Measurements from ENCODE around the gene FAM151A. TPM values are rescaled to one million over a fixed set of nuclear protein-coding genes. Genes with fewer than 3 reads are reported as not detected.

The FAM151A gene
- total and polyA plus RNA-seq, 2 experiments from 2014 or later = 0.10 TPM; not detected in 1

Other genes starting within 250 kb of the FAM151A start
- 47.4 and 59.5 TPM in 2 replicates for gene SSBP3, start 217.1 kb downstream of the FAM151A start, total RNA-seq (2014; rRNA removed; shearing (Covaris generic))
- gene SSBP3, start 217.1 kb downstream of the FAM151A start, polyA plus RNA-seq (2016; fragmentation: Nextera tagmentation; extraction: Ambion mirVana) = 68.6 and 82.3 TPM in 2 replicates
- 2.7 and 3.7 TPM in 2 replicates for gene ACOT11, start 75.3 kb downstream of the FAM151A start, total RNA-seq (2014; rRNA removed; shearing (Covaris generic))
- gene ACOT11, start 75.3 kb downstream of the FAM151A start, polyA plus RNA-seq (2016; fragmentation: Nextera tagmentation; extraction: Ambion mirVana) = 1.6 and 2.0 TPM in 2 replicates
- 0.17 TPM in 1 of 2 replicates, not detected in the other for gene MROH7, start 18.3 kb upstream of the FAM151A start, total RNA-seq (2014; rRNA removed; shearing (Covaris generic))
- gene MROH7, start 18.3 kb upstream of the FAM151A start, polyA plus RNA-seq (2016; fragmentation: Nextera tagmentation; extraction: Ambion mirVana) = not detected in 2 replicates
- 25.8 and 33.6 TPM in 2 replicates for gene TTC4, start 92.3 kb upstream of the FAM151A start, total RNA-seq (2014; rRNA removed; shearing (Covaris generic))
- gene TTC4, start 92.3 kb upstream of the FAM151A start, polyA plus RNA-seq (2016; fragmentation: Nextera tagmentation; extraction: Ambion mirVana) = 24.8 and 25.1 TPM in 2 replicates
- 13.6 and 14.8 TPM in 2 replicates for gene PARS2, start 141.0 kb upstream of the FAM151A start, total RNA-seq (2014; rRNA removed; shearing (Covaris generic))
- 5.9 and 6.5 TPM in 2 replicates for gene PARS2, start 141.0 kb upstream of the FAM151A start, polyA plus RNA-seq (2016; fragmentation: Nextera tagmentation; extraction: Ambion mirVana)
- gene TTC22, start 177.8 kb upstream of the FAM151A start, total RNA-seq (2014; rRNA removed; shearing (Covaris generic)) = 1.7 and 2.5 TPM in 2 replicates
- 0.85 and 1.2 TPM in 2 replicates for gene TTC22, start 177.8 kb upstream of the FAM151A start, polyA plus RNA-seq (2016; fragmentation: Nextera tagmentation; extraction: Ambion mirVana)

All from GM23338 (cell line).